ENCODE results near the gene DHRS3. TPM values are rescaled to one million over a fixed set of nuclear protein-coding genes. Genes with fewer than 3 reads are reported as not detected.

The DHRS3 gene
- total RNA-seq, 1 experiment from 2014 or later = 54.5 TPM

GRCh38 chr1:12654657-12655056 is 36.6 kb upstream of the DHRS3 start:
- H3K9me3 Mint-ChIP-seq = peaks cover 14 to 16% of the 10 kb centered on the region in 2 experiments
- no peaks in the 10 kb centered on the region for H3K4me1 ChIP-seq (ENCODE audit: insufficient read depth, low read length)
- H2BK5ac ChIP-seq (ENCODE audit: insufficient read length, low read length) = no peak overlapping the region
- no peak overlapping the region for H2BK120ac ChIP-seq (ENCODE audit: low read depth, low read length, poor library complexity, severe bottlenecking)
- no peak overlapping the region for H4K5ac ChIP-seq (ENCODE audit: insufficient read length, low read depth, low read length)
- H4K8ac ChIP-seq (replicated peaks; ENCODE audit: insufficient read length, low read depth, low read length) = no peak overlapping the region
- no peak overlapping the region for H2AFZ ChIP-seq (ENCODE audit: low read length)
- H3K18ac ChIP-seq (ENCODE audit: insufficient read length, low read depth, low read length) = no peak overlapping the region
- DNase-seq = no peak
- H3K56ac ChIP-seq (ENCODE audit: insufficient read length, low read depth, low read length) = no peak overlapping the region
- H3K79me2 ChIP-seq (ENCODE audit: insufficient read depth, low read length) = no peaks in the 10 kb centered on the region
- H3K36me3 Mint-ChIP-seq (ENCODE audit: insufficient read depth in 1 of 3, low read depth in 3 of 3) = peaks cover 0 to 20% (median 2%) of the 10 kb centered on the region in 3 experiments; a peak in 4 of 7 replicates
- no peak overlapping the region for H2BK12ac ChIP-seq (ENCODE audit: insufficient read length, low read depth, low read length)
- H3K4me2 ChIP-seq (ENCODE audit: insufficient read depth, insufficient read length, low read length) = no peak overlapping the region
- WGBS (ENCODE audit: extremely low coverage, insufficient read length, low lambda C conversion rate) = no CpG with 5 or more reads among the region's 8 CpGs
- no peak overlapping the region for H2BK15ac ChIP-seq (ENCODE audit: low read depth, low read length)
- peaks cover 9 to 12% of the 10 kb centered on the region in 2 experiments for H3K4me1 Mint-ChIP-seq
- no peak for TF ChIP-seq CTCF (conservative IDR thresholded peaks at IDR 0.05)
- H2BK20ac ChIP-seq (ENCODE audit: low read depth, low read length, poor library complexity, severe bottlenecking) = no peak overlapping the region
- H4K20me1 ChIP-seq (ENCODE audit: control insufficient read depth, insufficient read depth, insufficient read length) = no peaks in the 10 kb centered on the region
- no peak overlapping the region for H3K9ac ChIP-seq (ENCODE audit: extremely low read depth, insufficient read length, low read length)
- H3K27ac Mint-ChIP-seq = no peak overlapping the region
- H3T11ph ChIP-seq (ENCODE audit: low read length) = no peak overlapping the region
- H3K27me3 Mint-ChIP-seq (ENCODE audit: low read depth) = peaks cover 18% of the 10 kb centered on the region
- no peaks in the 10 kb centered on the region for H3K23me2 ChIP-seq (ENCODE audit: insufficient read length, low read depth, low read length, poor library complexity, severe bottlenecking)
- no peak overlapping the region for H3K4ac ChIP-seq (ENCODE audit: low read depth, low read length)
- no peak overlapping the region for H2AK5ac ChIP-seq (ENCODE audit: insufficient read length, low read length)
- H3K27ac ChIP-seq (ENCODE audit: insufficient read length, low read depth, low read length) = no peak overlapping the region
- no peaks in the 10 kb centered on the region for H3K27me3 ChIP-seq (ENCODE audit: insufficient read depth, low read length)
- H3K4me3 Mint-ChIP-seq = no peak overlapping the region
- no peak overlapping the region for H3K23ac ChIP-seq (ENCODE audit: insufficient read length, low read depth, low read length)
- no peak overlapping the region for H3K14ac ChIP-seq (ENCODE audit: insufficient read depth, low read length)
- no peak overlapping the region for H4K91ac ChIP-seq (ENCODE audit: insufficient read length, low read depth, low read length)
- no peaks in the 10 kb centered on the region for H3K79me1 ChIP-seq (ENCODE audit: insufficient read depth, low read depth, low read length, poor library complexity, severe bottlenecking)
- H3K9me3 ChIP-seq (ENCODE audit: control insufficient read depth, low read depth, low read length) = no peaks in the 10 kb centered on the region

Measured in H9 (cell line).